Neural cell (in vitro differentiated cells): Measurements from ENCODE around the gene PREX1. TPM values are rescaled to one million over a fixed set of nuclear protein-coding genes. Genes with fewer than 3 reads are reported as not detected.

Source experiments
- H2AFZ ChIP-seq: fragments of 200-600, 300-800 bp; sonication (generic), shearing (Covaris generic); 2 replicates; pipeline ENCODE4 v1.6.0; 2014; ENCODE audit warnings: low read depth, mild to moderate bottlenecking, antibody characterized with exemption, low read length, moderate library complexity
- H3F3A ChIP-seq: fragments of 200-600 bp; shearing (Covaris generic); 2 replicates; pipeline ENCODE4 v1.6.1; 2016; ENCODE audit warnings: mild to moderate bottlenecking, moderate library complexity, mixed read lengths, antibody characterized with exemption, low read length; ENCODE audit not compliant: insufficient read depth, poor library complexity, severe bottlenecking
- H3K27ac ChIP-seq: fragments of 200-600, 300-800 bp; sonication (generic), shearing (Covaris generic); 2 replicates; pipeline ENCODE4 v1.5.1; 2014; ENCODE audit warnings: mild to moderate bottlenecking, low read length, moderate library complexity
- H3K27me3 ChIP-seq: fragments of 300-800, 200-600 bp; sonication (generic), shearing (Covaris generic); 2 replicates; pipeline ENCODE4 v1.6.0; 2014; ENCODE audit warnings: mild to moderate bottlenecking, low read depth, low read length, moderate library complexity; ENCODE audit not compliant: insufficient read depth
- H3K36me3 ChIP-seq: fragments of 300-800, 200-600 bp; sonication (generic), shearing (Covaris generic); 2 replicates; pipeline ENCODE4 v1.5.1; 2014; ENCODE audit warnings: mild to moderate bottlenecking, antibody characterized with exemption, low read length, moderate library complexity; ENCODE audit not compliant: insufficient read depth
- H3K4me2 ChIP-seq: fragments of 300-800, 200-600 bp; sonication (generic), shearing (Covaris generic); 2 replicates; pipeline ENCODE4 v1.6.0; 2014; ENCODE audit warnings: mild to moderate bottlenecking, low read length
- H3K4me3 ChIP-seq: fragments of 300-800, 200-600 bp; sonication (generic), shearing (Covaris generic); 2 replicates; pipeline ENCODE4 v1.5.1; 2014; ENCODE audit warnings: mild to moderate bottlenecking, low read length, moderate library complexity
- H3K79me2 ChIP-seq: fragments of 200-600 bp; shearing (Covaris generic); replicated peaks from 2 replicates; pipeline ENCODE4 v1.6.0; 2014; ENCODE audit warnings: mild to moderate bottlenecking, low read length, moderate library complexity; ENCODE audit not compliant: insufficient read depth
- H3K9ac ChIP-seq: fragments of 300-800, 200-600 bp; sonication (generic), shearing (Covaris generic); 2 replicates; pipeline ENCODE4 v1.6.1; 2016; ENCODE audit warnings: mild to moderate bottlenecking, low read length, mixed read lengths
- H3K9me2 ChIP-seq: fragments of 200-600 bp; shearing (Covaris generic); 2 replicates; pipeline ENCODE4 v1.6.1; 2016; ENCODE audit warnings: mild to moderate bottlenecking, low read length, mixed read lengths; ENCODE audit not compliant: insufficient read depth
- H3K9me3 ChIP-seq: fragments of 200-600, 300-800 bp; sonication (generic), shearing (Covaris generic); 2 replicates; pipeline ENCODE4 v1.6.1; 2016; ENCODE audit warnings: mild to moderate bottlenecking, mixed run types, low read length, moderate library complexity, mixed read lengths
- H4K20me1 ChIP-seq: fragments of 200-600 bp; shearing (Covaris generic); 2 replicates; pipeline ENCODE4 v1.6.1; 2016; ENCODE audit warnings: mild to moderate bottlenecking, mixed run types; ENCODE audit not compliant: insufficient read depth
- EP300 ChIP-seq: fragments of 450-650 bp; conservative IDR thresholded peaks from 2 replicates; pipeline ENCODE4 v1.6.1; 2014; ENCODE audit warnings: antibody characterized with exemption, mild to moderate bottlenecking, moderate library complexity; ENCODE audit not compliant: poor library complexity, severe bottlenecking
- EZH2 ChIP-seq: fragments of 200-600, 300-800 bp; shearing (Covaris generic), sonication (generic); IDR thresholded peaks from 2 replicates; pipeline ENCODE4 v1.6.1; 2014; ENCODE audit warnings: antibody characterized with exemption, low read length, borderline replicate concordance, mild to moderate bottlenecking; ENCODE audit not compliant: insufficient read depth, poor library complexity, severe bottlenecking
- MXI1 ChIP-seq: fragments of 450-650 bp; conservative IDR thresholded peaks from 2 replicates; pipeline ENCODE4 v1.6.1; 2014; ENCODE audit warnings: antibody characterized with exemption, mild to moderate bottlenecking; ENCODE audit not compliant: poor library complexity, severe bottlenecking
- POLR2AphosphoS5 ChIP-seq: IDR thresholded peaks from 2 replicates; pipeline ENCODE4 v1.6.1; 2012
- RAD21 ChIP-seq: fragments of 450-650 bp; conservative IDR thresholded peaks from 2 replicates; pipeline ENCODE4 v1.6.1; 2014; ENCODE audit warnings: antibody characterized with exemption, mild to moderate bottlenecking, moderate library complexity
- SMC3 ChIP-seq: fragments of 450-650 bp; conservative IDR thresholded peaks from 2 replicates; pipeline ENCODE4 v1.6.1; 2014; ENCODE audit warnings: antibody characterized with exemption, mild to moderate bottlenecking, moderate library complexity; ENCODE audit not compliant: poor library complexity
- TAF1 ChIP-seq: IDR thresholded peaks from 2 replicates; pipeline ENCODE4 v1.6.1; 2012; ENCODE audit warnings: low read depth
- polyA plus RNA-seq: library from polyadenylated mRNA; depleted of rRNA; stranded (reverse); fragments of >200 nt; gene quantifications from 2 replicates; pipeline ENCODE4 v1.2.3, GENCODE V29; 2014
- TF ChIP-seq, protein P1 (sequence below): IDR thresholded peaks from 2 replicates; pipeline ENCODE4 v1.6.1; 2012; ENCODE audit warnings: borderline replicate concordance
- TF ChIP-seq, protein P2 (sequence below): fragments of 450-650 bp; IDR thresholded peaks from 2 replicates; pipeline ENCODE4 v1.5.1; 2014; ENCODE audit warnings: antibody characterized with exemption, mild to moderate bottlenecking, moderate library complexity; ENCODE audit not compliant: poor library complexity, severe bottlenecking

PREX1 gene
- polyA plus RNA-seq, 1 donor from 2014 or later, result 0.06 TPM

DNA sequence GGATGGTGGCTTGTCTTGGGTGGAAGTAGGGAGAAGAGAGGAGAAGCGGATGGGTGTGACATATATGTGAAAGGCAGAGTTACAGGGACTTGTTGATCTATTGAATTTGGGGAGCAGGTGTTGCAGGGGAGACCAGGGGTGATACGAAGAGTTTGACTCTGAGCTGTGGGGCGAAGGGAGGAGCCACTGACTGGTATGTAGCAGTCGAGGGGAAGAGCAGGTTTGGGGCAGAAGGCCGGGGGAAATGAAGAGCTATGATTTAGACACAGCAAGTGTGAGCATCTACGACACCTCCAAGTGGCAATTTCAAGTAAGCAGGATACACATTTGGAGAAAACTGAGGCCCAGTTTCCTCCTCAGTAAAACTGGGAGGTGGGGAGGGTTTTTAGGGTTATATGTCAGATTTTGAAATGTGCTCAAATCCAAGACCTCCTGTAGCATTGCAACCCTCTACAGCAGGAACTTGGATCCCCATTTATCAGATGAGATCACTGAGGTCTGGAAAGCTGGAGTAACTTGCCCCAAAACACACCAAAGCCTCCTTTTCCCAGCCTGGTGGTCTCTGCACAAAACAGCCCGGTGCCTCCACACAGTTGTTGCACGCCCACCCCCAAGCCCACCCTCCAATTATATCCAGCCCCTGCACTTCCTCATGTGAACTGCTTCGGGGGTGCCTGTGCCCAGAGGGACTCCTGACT is 137.8 kb downstream of the PREX1 start:
- Histone ChIP-seq H2AFZ (no peak overlapping the region), H3K4me2 (no peak overlapping the region), H3K4me3 (no peak overlapping the region), H3K27me3 (no peaks in the 10 kb centered on the region), H3K27ac (no peak overlapping the region), H3K9me2 (no peaks in the 10 kb centered on the region), H3K36me3 (no peaks in the 10 kb centered on the region), H4K20me1 (no peaks in the 10 kb centered on the region), H3F3A (no peaks in the 10 kb centered on the region), H3K9ac (no peak overlapping the region), H3K79me2 (no peaks in the 10 kb centered on the region), H3K9me3 (no peaks in the 10 kb centered on the region)
- TF ChIP-seq POLR2AphosphoS5 (no peak), SMC3 (no peak), EZH2 (no peak)
- TF ChIP-seq, protein P1, sequence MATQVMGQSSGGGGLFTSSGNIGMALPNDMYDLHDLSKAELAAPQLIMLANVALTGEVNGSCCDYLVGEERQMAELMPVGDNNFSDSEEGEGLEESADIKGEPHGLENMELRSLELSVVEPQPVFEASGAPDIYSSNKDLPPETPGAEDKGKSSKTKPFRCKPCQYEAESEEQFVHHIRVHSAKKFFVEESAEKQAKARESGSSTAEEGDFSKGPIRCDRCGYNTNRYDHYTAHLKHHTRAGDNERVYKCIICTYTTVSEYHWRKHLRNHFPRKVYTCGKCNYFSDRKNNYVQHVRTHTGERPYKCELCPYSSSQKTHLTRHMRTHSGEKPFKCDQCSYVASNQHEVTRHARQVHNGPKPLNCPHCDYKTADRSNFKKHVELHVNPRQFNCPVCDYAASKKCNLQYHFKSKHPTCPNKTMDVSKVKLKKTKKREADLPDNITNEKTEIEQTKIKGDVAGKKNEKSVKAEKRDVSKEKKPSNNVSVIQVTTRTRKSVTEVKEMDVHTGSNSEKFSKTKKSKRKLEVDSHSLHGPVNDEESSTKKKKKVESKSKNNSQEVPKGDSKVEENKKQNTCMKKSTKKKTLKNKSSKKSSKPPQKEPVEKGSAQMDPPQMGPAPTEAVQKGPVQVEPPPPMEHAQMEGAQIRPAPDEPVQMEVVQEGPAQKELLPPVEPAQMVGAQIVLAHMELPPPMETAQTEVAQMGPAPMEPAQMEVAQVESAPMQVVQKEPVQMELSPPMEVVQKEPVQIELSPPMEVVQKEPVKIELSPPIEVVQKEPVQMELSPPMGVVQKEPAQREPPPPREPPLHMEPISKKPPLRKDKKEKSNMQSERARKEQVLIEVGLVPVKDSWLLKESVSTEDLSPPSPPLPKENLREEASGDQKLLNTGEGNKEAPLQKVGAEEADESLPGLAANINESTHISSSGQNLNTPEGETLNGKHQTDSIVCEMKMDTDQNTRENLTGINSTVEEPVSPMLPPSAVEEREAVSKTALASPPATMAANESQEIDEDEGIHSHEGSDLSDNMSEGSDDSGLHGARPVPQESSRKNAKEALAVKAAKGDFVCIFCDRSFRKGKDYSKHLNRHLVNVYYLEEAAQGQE, result no peak
- TF ChIP-seq, protein P2, sequence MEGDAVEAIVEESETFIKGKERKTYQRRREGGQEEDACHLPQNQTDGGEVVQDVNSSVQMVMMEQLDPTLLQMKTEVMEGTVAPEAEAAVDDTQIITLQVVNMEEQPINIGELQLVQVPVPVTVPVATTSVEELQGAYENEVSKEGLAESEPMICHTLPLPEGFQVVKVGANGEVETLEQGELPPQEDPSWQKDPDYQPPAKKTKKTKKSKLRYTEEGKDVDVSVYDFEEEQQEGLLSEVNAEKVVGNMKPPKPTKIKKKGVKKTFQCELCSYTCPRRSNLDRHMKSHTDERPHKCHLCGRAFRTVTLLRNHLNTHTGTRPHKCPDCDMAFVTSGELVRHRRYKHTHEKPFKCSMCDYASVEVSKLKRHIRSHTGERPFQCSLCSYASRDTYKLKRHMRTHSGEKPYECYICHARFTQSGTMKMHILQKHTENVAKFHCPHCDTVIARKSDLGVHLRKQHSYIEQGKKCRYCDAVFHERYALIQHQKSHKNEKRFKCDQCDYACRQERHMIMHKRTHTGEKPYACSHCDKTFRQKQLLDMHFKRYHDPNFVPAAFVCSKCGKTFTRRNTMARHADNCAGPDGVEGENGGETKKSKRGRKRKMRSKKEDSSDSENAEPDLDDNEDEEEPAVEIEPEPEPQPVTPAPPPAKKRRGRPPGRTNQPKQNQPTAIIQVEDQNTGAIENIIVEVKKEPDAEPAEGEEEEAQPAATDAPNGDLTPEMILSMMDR, result no peak

- TF ChIP-seq RAD21 (no peak), SMC3 (no peak), EP300 (no peak), POLR2AphosphoS5 (no peak), MXI1 (no peak), EZH2 (no peak), TAF1 (no peak)
- TF ChIP-seq, protein P1, result no peak
- TF ChIP-seq, protein P2, result no peak
- Histone ChIP-seq H3F3A (no peaks in the 10 kb centered on the region), H3K27me3 (no peaks in the 10 kb centered on the region), H4K20me1 (no peaks in the 10 kb centered on the region), H3K27ac (no peak overlapping the region), H3K4me2 (no peak overlapping the region), H3K9me2 (no peaks in the 10 kb centered on the region), H3K79me2 (no peaks in the 10 kb centered on the region), H3K9ac (no peak overlapping the region), H3K4me3 (no peak overlapping the region), H3K9me3 (no peaks in the 10 kb centered on the region), H3K36me3 (no peaks in the 10 kb centered on the region), H2AFZ (no peak overlapping the region)
These were observed 138.4 kb downstream of the PREX1 start for GRCh38 chr20:48689388-48689787.
